Mesangial cell (primary cell): ENCODE results near the gene ZDHHC11B. TPM values are rescaled to one million over a fixed set of nuclear protein-coding genes. Genes with fewer than 3 reads are reported as not detected.

ENCODE experiments used
- total RNA-seq: library from RNA; depleted of rRNA; stranded (reverse); fragments of >200 nt; gene quantifications from 2 replicates; pipeline ENCODE4 v1.2.3, GENCODE V29; 2015

ZDHHC11B gene, protein sequence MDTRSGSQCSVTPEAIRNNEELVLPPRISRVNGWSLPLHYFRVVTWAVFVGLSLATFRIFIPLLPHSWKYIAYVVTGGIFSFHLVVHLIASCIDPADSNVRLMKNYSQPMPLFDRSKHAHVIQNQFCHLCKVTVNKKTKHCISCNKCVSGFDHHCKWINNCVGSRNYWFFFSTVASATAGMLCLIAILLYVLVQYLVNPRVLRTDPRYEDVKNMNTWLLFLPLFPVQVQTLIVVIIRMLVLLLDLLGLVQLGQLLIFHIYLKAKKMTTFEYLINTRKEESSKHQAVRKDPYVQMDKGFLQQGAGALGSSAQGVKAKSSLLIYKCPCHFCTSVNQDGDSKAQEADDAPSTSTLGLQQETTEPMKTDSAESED
- total RNA-seq: not detected in 2 replicates

DNA sequence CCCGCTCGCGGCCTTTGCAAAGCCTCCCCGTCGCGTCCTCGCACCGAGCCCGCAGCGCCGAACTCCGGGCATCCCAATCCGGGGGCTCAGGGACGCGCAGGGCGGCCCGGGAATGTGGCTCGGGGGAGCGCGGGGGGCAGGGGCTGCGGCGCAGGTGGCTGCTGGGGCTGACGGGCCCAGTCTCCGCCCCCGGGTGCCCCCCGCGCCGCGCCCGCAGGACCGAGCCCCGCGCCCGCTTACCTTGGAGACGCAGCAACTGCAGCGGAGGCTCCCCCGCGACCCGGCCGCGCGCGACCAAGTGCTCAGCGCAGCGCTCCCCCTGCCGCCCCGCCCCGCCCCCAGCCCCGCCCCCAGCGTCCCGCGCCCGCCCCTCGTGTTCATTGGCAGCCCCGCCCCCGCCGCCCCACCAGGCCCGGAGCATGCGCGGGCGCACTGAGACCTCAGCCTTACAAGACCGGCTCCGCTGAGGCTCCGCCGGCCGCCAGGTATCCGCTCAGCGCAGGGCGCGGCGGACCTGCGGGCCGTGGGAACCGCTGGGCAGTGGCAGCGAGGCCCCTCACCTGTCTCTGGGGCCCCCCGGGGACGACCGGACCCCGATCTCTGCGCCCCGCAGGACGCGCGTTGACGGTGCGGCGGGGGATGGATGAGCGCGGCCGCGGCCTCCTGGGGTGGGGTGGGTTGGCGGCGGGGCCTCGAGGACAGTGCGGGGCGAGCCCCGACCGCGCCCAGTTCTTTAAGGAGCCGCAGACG is at the start of gene ZDHHC11B:
Gene ZDHHC11B, minus strand, starts transcription at position 302 of the 750 bp plus-strand sequence. CDS start 17,810 bp downstream, outside the sequence.

DNA sequence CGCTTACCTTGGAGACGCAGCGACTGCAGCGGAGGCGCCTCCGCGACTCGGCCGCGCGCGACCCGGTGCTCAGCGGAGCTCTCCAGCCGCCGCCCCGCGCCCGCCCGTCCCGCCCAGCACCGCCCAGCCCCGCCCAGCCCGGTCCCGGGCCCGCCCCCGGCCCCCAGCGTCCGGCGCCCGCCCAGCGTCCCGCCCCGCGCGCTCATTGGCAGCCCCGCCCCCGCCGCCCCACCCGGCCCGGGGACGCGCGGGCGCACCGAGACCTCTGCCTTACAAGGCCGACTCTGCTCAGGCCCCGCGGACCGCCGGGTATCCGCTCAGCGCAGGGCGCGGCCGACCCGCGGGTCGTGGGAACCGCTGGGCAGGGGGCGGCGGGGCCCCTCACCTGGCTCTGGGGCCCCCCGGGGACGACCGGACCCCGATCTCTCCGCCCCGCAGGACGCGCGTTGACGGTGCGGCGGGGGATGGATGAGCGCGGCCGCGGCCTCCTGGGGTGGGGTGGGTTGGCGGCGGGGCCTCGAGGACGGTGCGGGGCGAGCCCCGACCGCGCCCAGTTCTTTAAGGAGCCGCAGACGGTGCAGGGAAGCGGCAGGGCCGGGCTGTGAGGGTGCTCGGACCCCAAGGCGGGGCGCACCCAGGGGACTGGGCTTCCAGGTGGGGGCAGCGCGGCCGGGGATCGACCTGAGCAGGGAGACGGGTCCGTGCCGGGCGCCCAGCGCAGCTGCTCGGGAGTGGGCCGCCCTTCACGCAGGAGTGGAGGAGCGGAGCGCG is 91.1 kb downstream of the ZDHHC11B start, which contains the start of gene TPPP:
Gene TPPP, minus strand, starts transcription at position 82 of the 771 bp plus-strand sequence. CDS start 15,292 bp downstream, outside the sequence.

Other genes starting within 250 kb of the ZDHHC11B start
- 2.8 and 7.5 TPM in 2 replicates for gene CEP72, start 172.4 kb downstream of the ZDHHC11B start, total RNA-seq
- 0.65 and 1.1 TPM in 2 replicates for gene TPPP, start 91.4 kb downstream of the ZDHHC11B start, total RNA-seq
- gene ZDHHC11, start 66.3 kb upstream of the ZDHHC11B start, total RNA-seq: 0.16 and 0.25 TPM in 2 replicates
- gene BRD9, start 108.1 kb upstream of the ZDHHC11B start, total RNA-seq: 32.7 and 39.9 TPM in 2 replicates
- gene TRIP13, start 108.2 kb upstream of the ZDHHC11B start, total RNA-seq: 3.7 and 80.8 TPM in 2 replicates
- gene NKD2, start 224.1 kb upstream of the ZDHHC11B start, total RNA-seq: 0.13 TPM in 1 of 2 replicates, not detected in the other